Type B pancreatic cell (in vitro differentiated cells): ENCODE results near the gene THUMPD2. TPM values are rescaled to one million over a fixed set of nuclear protein-coding genes. Genes with fewer than 3 reads are reported as not detected.

Experiments used
- DNase-seq: peaks from one replicate; pipeline ENCODE4 v3.0.0; 2021; ENCODE audit warnings: mixed read lengths; ENCODE audit not compliant: unreplicated experiment; ENCODE audit errors: extremely low spot score
- H3K27ac Mint-ChIP-seq: 2 replicates; pipeline ENCODE4 v1.8.0; 2021; ENCODE audit warnings: mild to moderate bottlenecking, mixed read lengths
- H3K27me3 Mint-ChIP-seq: 2 replicates; pipeline ENCODE4 v1.8.0; 2021; ENCODE audit warnings: mixed read lengths
- H3K36me3 Mint-ChIP-seq: 2 replicates; pipeline ENCODE4 v1.8.0; 2021; ENCODE audit warnings: mixed read lengths
- H3K4me1 Mint-ChIP-seq: one replicate; pipeline ENCODE4 v1.8.0; 2021; ENCODE audit warnings: mixed read lengths; ENCODE audit not compliant: unreplicated experiment
- H3K4me3 Mint-ChIP-seq: 2 replicates; pipeline ENCODE4 v1.8.0; 2021; ENCODE audit warnings: mild to moderate bottlenecking, mixed read lengths
- H3K9me3 Mint-ChIP-seq: 2 replicates; pipeline ENCODE4 v1.8.0; 2021; ENCODE audit warnings: mixed read lengths
- total RNA-seq: library from RNA; stranded (reverse); gene quantifications from 2 replicates; pipeline ENCODE4 v1.2.1, GENCODE V29; 2021; ENCODE audit warnings: low replicate concordance
- TF ChIP-seq, protein P1 (sequence below): fragments of 200-600 bp; sonication (generic); conservative IDR thresholded peaks from 2 replicates; pipeline ENCODE4 v1.5.0; 2021; ENCODE audit warnings: antibody characterized with exemption, mild to moderate bottlenecking

THUMPD2 gene
- total RNA-seq, 1 donor from 2014 or later = 11.7 TPM

DNA sequence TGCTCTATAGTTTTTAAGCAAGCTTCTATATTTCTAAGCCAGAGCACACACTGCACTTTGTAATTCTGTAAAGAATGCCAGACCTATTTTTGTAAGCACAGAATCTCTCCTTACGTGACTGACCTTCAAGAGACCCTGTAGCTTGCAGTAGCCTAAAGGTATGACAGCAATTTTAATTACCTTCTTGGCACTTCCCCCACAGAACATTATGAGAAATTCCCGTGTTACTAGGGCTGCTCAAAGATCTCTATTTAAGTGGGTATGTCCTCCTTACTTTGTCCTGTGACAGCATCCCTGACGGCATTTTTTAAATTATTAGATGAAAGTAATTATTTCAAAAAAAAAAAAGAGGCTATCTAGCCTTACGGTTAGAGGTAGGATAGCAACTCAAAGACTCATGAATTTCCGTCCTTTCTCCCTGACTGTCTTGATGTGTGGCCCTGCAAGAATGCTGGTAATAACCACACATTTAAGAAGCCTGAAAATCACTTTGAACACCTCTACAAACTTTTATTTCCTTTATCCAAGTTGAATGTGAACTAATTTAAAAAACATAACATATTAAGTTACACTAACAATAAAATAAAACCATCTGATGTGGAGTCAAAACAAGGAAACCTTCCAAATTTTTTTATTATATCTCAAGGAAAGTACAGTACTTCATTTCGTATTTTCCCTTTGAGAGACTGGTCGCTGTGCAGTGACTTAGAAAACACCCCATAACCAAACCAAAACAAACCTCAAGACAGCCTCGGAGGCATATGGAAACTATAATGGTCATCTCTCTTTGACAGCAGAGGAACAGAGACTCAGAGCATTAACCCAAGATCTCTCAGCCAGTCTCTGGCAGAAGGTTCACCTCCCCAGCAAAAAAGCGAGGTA is 54.9 kb downstream of the THUMPD2 start:
- H3K36me3 Mint-ChIP-seq = peaks cover 4% of the 10 kb centered on the region
- no peak overlapping the region for H3K4me3 Mint-ChIP-seq
- TF ChIP-seq, protein P1, sequence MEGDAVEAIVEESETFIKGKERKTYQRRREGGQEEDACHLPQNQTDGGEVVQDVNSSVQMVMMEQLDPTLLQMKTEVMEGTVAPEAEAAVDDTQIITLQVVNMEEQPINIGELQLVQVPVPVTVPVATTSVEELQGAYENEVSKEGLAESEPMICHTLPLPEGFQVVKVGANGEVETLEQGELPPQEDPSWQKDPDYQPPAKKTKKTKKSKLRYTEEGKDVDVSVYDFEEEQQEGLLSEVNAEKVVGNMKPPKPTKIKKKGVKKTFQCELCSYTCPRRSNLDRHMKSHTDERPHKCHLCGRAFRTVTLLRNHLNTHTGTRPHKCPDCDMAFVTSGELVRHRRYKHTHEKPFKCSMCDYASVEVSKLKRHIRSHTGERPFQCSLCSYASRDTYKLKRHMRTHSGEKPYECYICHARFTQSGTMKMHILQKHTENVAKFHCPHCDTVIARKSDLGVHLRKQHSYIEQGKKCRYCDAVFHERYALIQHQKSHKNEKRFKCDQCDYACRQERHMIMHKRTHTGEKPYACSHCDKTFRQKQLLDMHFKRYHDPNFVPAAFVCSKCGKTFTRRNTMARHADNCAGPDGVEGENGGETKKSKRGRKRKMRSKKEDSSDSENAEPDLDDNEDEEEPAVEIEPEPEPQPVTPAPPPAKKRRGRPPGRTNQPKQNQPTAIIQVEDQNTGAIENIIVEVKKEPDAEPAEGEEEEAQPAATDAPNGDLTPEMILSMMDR = no peak
- H3K4me1 Mint-ChIP-seq = peaks cover 33% of the 10 kb centered on the region
- no peaks in the 10 kb centered on the region for H3K9me3 Mint-ChIP-seq
- no peak overlapping the region for H3K27ac Mint-ChIP-seq
- no peaks in the 10 kb centered on the region for H3K27me3 Mint-ChIP-seq
- DNase-seq = no peak

DNA sequence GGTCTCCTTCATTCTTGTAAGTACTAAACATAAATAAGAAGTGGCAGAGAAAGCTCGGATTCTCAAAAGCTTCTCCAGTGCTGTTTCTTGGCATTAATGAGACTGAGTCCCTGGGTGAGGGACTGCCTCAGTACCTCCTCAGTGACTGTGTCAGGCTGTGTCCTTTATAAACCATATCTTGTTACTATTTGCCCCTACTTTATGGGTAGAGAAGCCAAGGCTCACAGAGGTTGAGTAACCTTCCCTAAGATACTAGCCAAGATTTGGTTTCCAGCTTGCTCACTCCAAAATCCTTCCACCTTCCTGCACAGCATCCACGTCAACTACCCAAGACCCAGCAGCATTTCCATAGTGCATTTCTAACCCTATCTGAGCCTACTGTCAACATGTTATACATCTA is 55.6 kb downstream of the THUMPD2 start:
- Mint-ChIP-seq H3K4me3 (no peak overlapping the region), H3K9me3 (no peaks in the 10 kb centered on the region), H3K27ac (no peak overlapping the region), H3K4me1 (peaks cover 33% of the 10 kb centered on the region), H3K36me3 (peaks cover 4% of the 10 kb centered on the region), H3K27me3 (no peaks in the 10 kb centered on the region)
- TF ChIP-seq, protein P1 = no peak
- no peak for DNase-seq

GRCh38 chr2:39720970-39721369 is 58.1 kb downstream of the THUMPD2 start:
- H3K27me3 Mint-ChIP-seq = no peaks in the 10 kb centered on the region
- no peak overlapping the region for H3K27ac Mint-ChIP-seq
- peaks cover 21% of the 10 kb centered on the region for H3K4me1 Mint-ChIP-seq
- TF ChIP-seq, protein P1 = no peak
- no peaks in the 10 kb centered on the region for H3K9me3 Mint-ChIP-seq
- no peak overlapping the region for H3K4me3 Mint-ChIP-seq
- no peak for DNase-seq
- H3K36me3 Mint-ChIP-seq = peaks cover 1% of the 10 kb centered on the region

GRCh38 chr2:39719317-39719716 is 59.7 kb downstream of the THUMPD2 start:
- H3K27ac Mint-ChIP-seq = no peak overlapping the region
- H3K4me1 Mint-ChIP-seq = peaks cover 7% of the 10 kb centered on the region
- H3K36me3 Mint-ChIP-seq = no peaks in the 10 kb centered on the region
- H3K4me3 Mint-ChIP-seq = no peak overlapping the region
- DNase-seq = no peak
- H3K9me3 Mint-ChIP-seq = no peaks in the 10 kb centered on the region
- no peaks in the 10 kb centered on the region for H3K27me3 Mint-ChIP-seq
- TF ChIP-seq, protein P1 = no peak

DNA sequence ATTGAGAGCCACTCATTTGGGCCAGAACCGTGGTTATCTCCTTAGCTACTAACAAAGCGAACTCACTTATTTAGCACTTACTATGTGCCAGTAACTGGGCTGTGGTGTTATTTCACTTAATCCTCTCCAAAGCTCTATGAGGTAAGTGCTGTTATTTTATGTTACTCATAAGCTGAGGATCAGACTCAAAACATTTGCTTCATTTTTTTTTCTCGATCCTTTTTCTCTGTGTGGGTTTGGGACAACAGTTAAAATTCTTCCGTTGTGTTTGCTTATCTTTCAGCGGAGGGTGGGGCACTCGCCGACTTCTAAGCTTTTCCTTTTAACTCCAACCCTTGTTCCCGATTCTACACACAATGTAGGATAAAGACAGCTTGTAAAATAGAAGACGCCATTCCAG is 60.6 kb downstream of the THUMPD2 start:
- DNase-seq = no peak
- Mint-ChIP-seq H3K27me3 (no peaks in the 10 kb centered on the region), H3K36me3 (no peaks in the 10 kb centered on the region), H3K9me3 (no peaks in the 10 kb centered on the region), H3K27ac (no peak overlapping the region), H3K4me1 (peaks cover 1% of the 10 kb centered on the region), H3K4me3 (no peak overlapping the region)
- TF ChIP-seq, protein P1 = no peak
